ENCODE data around the gene ADCY3.

DNA sequence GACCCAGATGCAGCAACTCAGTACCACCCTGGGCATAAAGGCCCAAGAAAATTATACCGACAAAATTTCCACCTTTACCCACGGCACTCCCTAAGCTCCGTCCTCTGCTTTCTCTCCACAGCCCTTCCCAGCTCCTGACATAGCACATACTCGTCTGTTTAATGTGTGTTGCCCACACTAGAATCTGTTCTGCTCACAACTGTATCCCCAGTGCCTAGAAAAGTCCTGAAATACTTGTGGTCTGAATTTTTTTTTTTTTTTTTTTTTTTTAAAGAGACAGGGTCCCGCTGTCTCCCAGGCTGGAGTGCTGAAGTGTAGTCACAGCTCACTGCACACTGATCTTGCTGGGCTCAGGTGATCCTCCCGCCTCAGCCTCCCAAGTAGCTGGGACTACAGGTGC is 62.3 kb downstream of the ADCY3 start:
- TF ChIP-seq, protein P1, sequence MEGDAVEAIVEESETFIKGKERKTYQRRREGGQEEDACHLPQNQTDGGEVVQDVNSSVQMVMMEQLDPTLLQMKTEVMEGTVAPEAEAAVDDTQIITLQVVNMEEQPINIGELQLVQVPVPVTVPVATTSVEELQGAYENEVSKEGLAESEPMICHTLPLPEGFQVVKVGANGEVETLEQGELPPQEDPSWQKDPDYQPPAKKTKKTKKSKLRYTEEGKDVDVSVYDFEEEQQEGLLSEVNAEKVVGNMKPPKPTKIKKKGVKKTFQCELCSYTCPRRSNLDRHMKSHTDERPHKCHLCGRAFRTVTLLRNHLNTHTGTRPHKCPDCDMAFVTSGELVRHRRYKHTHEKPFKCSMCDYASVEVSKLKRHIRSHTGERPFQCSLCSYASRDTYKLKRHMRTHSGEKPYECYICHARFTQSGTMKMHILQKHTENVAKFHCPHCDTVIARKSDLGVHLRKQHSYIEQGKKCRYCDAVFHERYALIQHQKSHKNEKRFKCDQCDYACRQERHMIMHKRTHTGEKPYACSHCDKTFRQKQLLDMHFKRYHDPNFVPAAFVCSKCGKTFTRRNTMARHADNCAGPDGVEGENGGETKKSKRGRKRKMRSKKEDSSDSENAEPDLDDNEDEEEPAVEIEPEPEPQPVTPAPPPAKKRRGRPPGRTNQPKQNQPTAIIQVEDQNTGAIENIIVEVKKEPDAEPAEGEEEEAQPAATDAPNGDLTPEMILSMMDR (IDR thresholded peaks at IDR 0.05) = no peak
- TF ChIP-seq POLR2A (IDR thresholded peaks at IDR 0.05) = no peak
